ENCODE measurements around the gene CCDC50.

Gene CCDC50

GRCh38 chr3:191347228-191347627 lies 18.0 kb downstream of the CCDC50 start:
- DNase-seq (ENCODE audit: extremely low spot score), result no peak
- CTCF ChIA-PET, result no interaction called here
- TF ChIP-seq SP1 (IDR thresholded peaks at IDR 0.05) (no peak), ARNT (IDR thresholded peaks at IDR 0.05) (no peak), LEF1 (IDR thresholded peaks at IDR 0.05; ENCODE audit: borderline replicate concordance) (no peak), HDGF (IDR thresholded peaks at IDR 0.05; ENCODE audit: borderline replicate concordance) (no peak), FOXK2 (IDR thresholded peaks at IDR 0.05) (no peak)
- POLR2A ChIA-PET, result no interaction called here

GRCh38 chr3:191348098-191348497 lies 18.9 kb downstream of the CCDC50 start:
- ChIA-PET POLR2A (no interaction called here), CTCF (no interaction called here)
- no peak for DNase-seq (ENCODE audit: extremely low spot score)
- TF ChIP-seq NFRKB (IDR thresholded peaks at IDR 0.05) (no peak), HDGF (IDR thresholded peaks at IDR 0.05; ENCODE audit: borderline replicate concordance) (no peak), ZNF384 (IDR thresholded peaks at IDR 0.05) (no peak), ARNT (IDR thresholded peaks at IDR 0.05) (no peak), ELF4 (IDR thresholded peaks at IDR 0.05) (no peak), SUZ12 (IDR thresholded peaks at IDR 0.05) (no peak), PKNOX1 (IDR thresholded peaks at IDR 0.05) (no peak), L3MBTL2 (conservative IDR thresholded peaks at IDR 0.05) (no peak), BHLHE40 (IDR thresholded peaks at IDR 0.05; ENCODE audit: borderline replicate concordance) (no peak), SP1 (IDR thresholded peaks at IDR 0.05) (no peak), FOXA1 (IDR thresholded peaks at IDR 0.05) (no peak), CTBP1 (IDR thresholded peaks at IDR 0.05; ENCODE audit: borderline replicate concordance) (no peak), LEF1 (IDR thresholded peaks at IDR 0.05; ENCODE audit: borderline replicate concordance) (no peak), FOXM1 (IDR thresholded peaks at IDR 0.05; ENCODE audit: borderline replicate concordance) (no peak), TARDBP (IDR thresholded peaks at IDR 0.05) (no peak), FOXK2 (IDR thresholded peaks at IDR 0.05) (no peak)

GRCh38 chr3:191350396-191351090 lies 21.3 kb downstream of the CCDC50 start:
- CTCF ChIA-PET, result no interaction called here
- no peak for DNase-seq (ENCODE audit: extremely low spot score)
- POLR2A ChIA-PET, result no interaction called here
- no peak for TF ChIP-seq TARDBP (IDR thresholded peaks at IDR 0.05)
- TF ChIP-seq CTBP1 (IDR thresholded peaks at IDR 0.05; ENCODE audit: borderline replicate concordance), result no peak
- no peak for TF ChIP-seq FOXK2 (IDR thresholded peaks at IDR 0.05)
- TF ChIP-seq ZNF384 (IDR thresholded peaks at IDR 0.05), result no peak
- no peak for TF ChIP-seq FOXA1 (IDR thresholded peaks at IDR 0.05)
- TF ChIP-seq FOXM1 (IDR thresholded peaks at IDR 0.05; ENCODE audit: borderline replicate concordance), result no peak
- no peak; the same call in 1 of the 2 replicates for TF ChIP-seq PKNOX1 (IDR thresholded peaks at IDR 0.05)
- no peak for TF ChIP-seq ARNT (IDR thresholded peaks at IDR 0.05)
- TF ChIP-seq HDGF (IDR thresholded peaks at IDR 0.05; ENCODE audit: borderline replicate concordance), result no peak

- POLR2A ChIA-PET, result no interaction called here
- TF ChIP-seq ELF4 (IDR thresholded peaks at IDR 0.05) (no peak), ARNT (IDR thresholded peaks at IDR 0.05) (no peak), NFRKB (IDR thresholded peaks at IDR 0.05) (no peak), BHLHE40 (IDR thresholded peaks at IDR 0.05; ENCODE audit: borderline replicate concordance) (no peak), SUZ12 (IDR thresholded peaks at IDR 0.05) (no peak), TARDBP (IDR thresholded peaks at IDR 0.05) (no peak), FOXA1 (IDR thresholded peaks at IDR 0.05) (no peak), PKNOX1 (IDR thresholded peaks at IDR 0.05) (no peak), SP1 (IDR thresholded peaks at IDR 0.05) (no peak), LEF1 (IDR thresholded peaks at IDR 0.05; ENCODE audit: borderline replicate concordance) (no peak), HDGF (IDR thresholded peaks at IDR 0.05; ENCODE audit: borderline replicate concordance) (no peak), FOXK2 (IDR thresholded peaks at IDR 0.05) (no peak), FOXM1 (IDR thresholded peaks at IDR 0.05; ENCODE audit: borderline replicate concordance) (no peak), ZNF384 (IDR thresholded peaks at IDR 0.05) (no peak), CTBP1 (IDR thresholded peaks at IDR 0.05; ENCODE audit: borderline replicate concordance) (no peak), L3MBTL2 (conservative IDR thresholded peaks at IDR 0.05) (no peak)
- no peak for DNase-seq (ENCODE audit: extremely low spot score)
- CTCF ChIA-PET, result no interaction called here
Observed at GRCh38 chr3:191352014-191352413, 22.8 kb downstream of the CCDC50 start.

GRCh38 chr3:191353022-191353777 lies 24.0 kb downstream of the CCDC50 start:
- DNase-seq (ENCODE audit: extremely low spot score), result no peak
- CTCF ChIA-PET, result no interaction called here
- TF ChIP-seq L3MBTL2 (conservative IDR thresholded peaks at IDR 0.05) (no peak), FOXM1 (IDR thresholded peaks at IDR 0.05; ENCODE audit: borderline replicate concordance) (no peak), ELF4 (IDR thresholded peaks at IDR 0.05) (no peak), PKNOX1 (IDR thresholded peaks at IDR 0.05) (no peak), NFRKB (IDR thresholded peaks at IDR 0.05) (no peak), SP1 (IDR thresholded peaks at IDR 0.05) (no peak), HDGF (IDR thresholded peaks at IDR 0.05; ENCODE audit: borderline replicate concordance) (no peak), FOXK2 (IDR thresholded peaks at IDR 0.05) (no peak), BHLHE40 (IDR thresholded peaks at IDR 0.05; ENCODE audit: borderline replicate concordance) (no peak), SUZ12 (IDR thresholded peaks at IDR 0.05) (no peak), TARDBP (IDR thresholded peaks at IDR 0.05) (no peak)
- POLR2A ChIA-PET, result no interaction called here

Data from HEK293T (cell line).